HFF-Myc (cell line): ENCODE results near the gene PTPDC1.

Experiments
- DNase-seq: peaks from one replicate; pipeline ENCODE4 v3.0.0-alpha.2; 2011; ENCODE audit warnings: low read depth; ENCODE audit errors: extremely low read depth
- H3K4me3 ChIP-seq: replicated peaks from 2 replicates; pipeline ENCODE4 v1.5.1; 2011; ENCODE audit warnings: low read depth, mild to moderate bottlenecking, control low read depth, low read length
- TF ChIP-seq, protein P1 (sequence below): IDR thresholded peaks from 2 replicates; pipeline ENCODE4 v1.5.1; 2012; ENCODE audit warnings: mild to moderate bottlenecking, low read depth, low read length, control low read depth; ENCODE audit errors: missing control alignments

PTPDC1 gene

DNA sequence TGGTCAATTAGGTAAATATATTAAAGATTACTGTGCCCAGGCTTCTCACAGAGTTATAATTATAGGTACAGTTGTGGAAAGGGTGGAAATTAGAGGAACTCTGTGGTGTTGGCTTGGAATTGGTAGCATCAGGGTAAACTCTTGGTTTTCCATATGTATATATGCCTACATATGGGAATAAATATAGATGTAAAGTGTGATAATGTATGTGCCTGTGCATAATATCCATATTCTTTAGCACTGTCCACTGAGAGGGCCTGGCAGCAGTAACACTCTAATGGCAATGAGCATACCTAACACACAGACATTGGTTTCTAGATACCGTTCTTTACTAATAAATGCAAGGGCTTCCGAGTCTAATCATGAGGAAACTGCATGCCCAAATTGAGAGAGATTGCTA is 4.0 kb upstream of the PTPDC1 start:
- no peak overlapping the region for H3K4me3 ChIP-seq
- TF ChIP-seq, protein P1, sequence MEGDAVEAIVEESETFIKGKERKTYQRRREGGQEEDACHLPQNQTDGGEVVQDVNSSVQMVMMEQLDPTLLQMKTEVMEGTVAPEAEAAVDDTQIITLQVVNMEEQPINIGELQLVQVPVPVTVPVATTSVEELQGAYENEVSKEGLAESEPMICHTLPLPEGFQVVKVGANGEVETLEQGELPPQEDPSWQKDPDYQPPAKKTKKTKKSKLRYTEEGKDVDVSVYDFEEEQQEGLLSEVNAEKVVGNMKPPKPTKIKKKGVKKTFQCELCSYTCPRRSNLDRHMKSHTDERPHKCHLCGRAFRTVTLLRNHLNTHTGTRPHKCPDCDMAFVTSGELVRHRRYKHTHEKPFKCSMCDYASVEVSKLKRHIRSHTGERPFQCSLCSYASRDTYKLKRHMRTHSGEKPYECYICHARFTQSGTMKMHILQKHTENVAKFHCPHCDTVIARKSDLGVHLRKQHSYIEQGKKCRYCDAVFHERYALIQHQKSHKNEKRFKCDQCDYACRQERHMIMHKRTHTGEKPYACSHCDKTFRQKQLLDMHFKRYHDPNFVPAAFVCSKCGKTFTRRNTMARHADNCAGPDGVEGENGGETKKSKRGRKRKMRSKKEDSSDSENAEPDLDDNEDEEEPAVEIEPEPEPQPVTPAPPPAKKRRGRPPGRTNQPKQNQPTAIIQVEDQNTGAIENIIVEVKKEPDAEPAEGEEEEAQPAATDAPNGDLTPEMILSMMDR = no peak
- no peak for DNase-seq

DNA sequence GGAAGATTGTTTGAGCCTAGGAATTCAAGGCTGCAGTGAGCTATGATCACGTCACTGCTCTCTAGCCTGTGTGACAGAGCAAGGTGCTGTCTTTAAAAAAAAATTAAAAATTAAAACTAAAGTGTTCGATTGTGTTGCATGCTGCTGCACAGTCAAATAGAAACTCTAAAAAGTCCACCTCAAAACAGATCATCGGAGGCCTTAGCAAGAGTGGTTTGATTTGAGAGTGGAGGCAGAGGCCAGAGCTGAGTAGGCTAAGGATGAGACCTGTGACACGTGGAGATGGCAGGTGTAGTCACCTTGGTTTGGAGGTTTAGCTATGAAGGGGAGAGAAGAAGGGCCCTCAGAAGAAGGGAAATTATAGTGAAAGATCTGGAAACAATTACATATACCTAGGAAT is 2.8 kb upstream of the PTPDC1 start:
- no peak for DNase-seq
- TF ChIP-seq, protein P1 = no peak
- H3K4me3 ChIP-seq = no peak overlapping the region

DNA sequence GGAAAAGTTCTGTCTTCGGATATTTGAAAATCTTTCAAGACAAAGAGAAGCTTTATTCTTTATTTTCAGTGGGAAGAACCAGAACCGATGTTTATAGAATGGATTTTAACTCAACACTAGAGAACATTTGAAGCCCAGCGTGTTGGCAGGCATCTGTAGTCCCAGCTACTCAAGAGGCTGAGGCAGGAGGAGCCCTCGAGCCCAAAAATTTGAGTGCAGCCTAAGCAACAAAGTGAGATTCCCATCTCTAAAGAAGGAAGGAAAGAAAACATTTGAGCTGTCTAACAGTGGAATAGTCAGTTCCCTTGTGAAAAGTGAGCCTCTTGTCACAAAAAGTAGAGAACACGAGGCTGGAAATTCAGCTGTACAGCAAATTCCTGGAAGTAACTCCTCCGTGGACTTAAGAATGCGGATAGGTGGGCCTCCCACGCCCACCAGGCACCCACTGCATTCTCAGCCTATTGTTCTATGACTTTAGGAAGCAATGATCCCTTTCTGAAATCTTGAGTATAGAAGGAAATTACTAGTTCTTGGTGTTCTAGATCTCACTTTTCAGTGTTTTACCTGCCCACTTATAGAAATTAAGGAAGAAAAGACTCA is 2.3 kb upstream of the PTPDC1 start:
- no peak for DNase-seq
- no peak overlapping the region for H3K4me3 ChIP-seq
- TF ChIP-seq, protein P1 = no peak

DNA sequence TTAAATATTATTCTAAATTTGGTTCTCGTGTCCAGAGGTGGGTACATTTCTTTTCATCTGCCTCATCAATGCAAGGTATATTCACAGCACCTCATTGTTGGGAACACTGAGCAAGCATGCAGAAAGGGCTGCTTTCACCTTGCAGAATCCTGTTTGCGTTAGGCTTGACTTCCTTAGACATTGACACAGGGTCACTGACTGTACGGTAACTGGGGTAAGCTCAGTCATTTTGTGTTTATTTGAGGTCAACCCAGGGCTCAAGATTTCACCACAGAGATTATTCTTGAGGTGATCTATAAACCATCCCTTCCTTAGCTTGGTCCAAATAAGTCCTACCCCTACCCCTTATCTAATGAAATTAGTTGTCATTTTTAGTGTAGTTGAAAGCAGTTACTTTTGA is 1.7 kb upstream of the PTPDC1 start:
- H3K4me3 ChIP-seq = no peak overlapping the region
- DNase-seq = no peak
- TF ChIP-seq, protein P1 = no peak

DNA sequence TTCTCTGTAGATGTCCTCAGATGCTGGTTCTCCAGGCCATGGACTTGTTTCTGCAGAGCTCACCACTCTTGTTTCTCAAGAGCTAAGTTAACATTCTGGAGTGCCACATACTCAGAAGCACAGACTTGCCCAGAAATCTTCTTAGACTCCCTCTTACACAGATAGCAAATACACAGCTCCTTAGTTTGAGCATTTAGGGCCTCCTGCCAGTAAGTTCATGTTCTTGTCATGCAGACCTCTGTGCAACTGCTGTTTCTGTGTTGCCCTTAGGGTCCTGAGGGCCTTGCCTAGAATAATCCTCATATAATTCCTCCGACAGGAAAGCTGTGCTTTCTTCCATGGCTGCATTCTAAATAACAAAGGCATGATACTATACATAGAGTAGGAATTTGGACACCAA is 1.3 kb upstream of the PTPDC1 start:
- TF ChIP-seq, protein P1 = no peak
- no peak overlapping the region for H3K4me3 ChIP-seq
- DNase-seq = no peak

DNA sequence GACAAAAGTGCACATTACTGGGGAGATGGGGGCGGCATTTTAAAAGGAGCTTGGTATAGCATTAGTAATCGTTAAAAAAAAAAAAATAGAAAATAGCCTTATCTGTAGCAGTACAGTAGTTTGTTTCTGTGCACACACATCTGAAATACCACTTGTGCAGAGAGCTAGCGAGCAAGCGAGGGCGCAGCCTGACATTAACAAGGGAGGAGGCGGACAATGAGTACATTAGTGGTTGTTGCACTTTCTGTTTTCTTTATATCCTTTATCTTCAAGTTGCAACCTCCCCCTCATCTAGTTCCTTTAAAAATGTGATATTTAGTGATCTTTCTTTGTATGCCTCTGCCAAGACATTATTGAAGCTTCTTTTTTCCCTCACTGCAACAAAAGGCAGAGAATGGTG is 880 bp upstream of the PTPDC1 start:
- no peak for DNase-seq
- no peak overlapping the region for H3K4me3 ChIP-seq
- TF ChIP-seq, protein P1 = no peak

DNA sequence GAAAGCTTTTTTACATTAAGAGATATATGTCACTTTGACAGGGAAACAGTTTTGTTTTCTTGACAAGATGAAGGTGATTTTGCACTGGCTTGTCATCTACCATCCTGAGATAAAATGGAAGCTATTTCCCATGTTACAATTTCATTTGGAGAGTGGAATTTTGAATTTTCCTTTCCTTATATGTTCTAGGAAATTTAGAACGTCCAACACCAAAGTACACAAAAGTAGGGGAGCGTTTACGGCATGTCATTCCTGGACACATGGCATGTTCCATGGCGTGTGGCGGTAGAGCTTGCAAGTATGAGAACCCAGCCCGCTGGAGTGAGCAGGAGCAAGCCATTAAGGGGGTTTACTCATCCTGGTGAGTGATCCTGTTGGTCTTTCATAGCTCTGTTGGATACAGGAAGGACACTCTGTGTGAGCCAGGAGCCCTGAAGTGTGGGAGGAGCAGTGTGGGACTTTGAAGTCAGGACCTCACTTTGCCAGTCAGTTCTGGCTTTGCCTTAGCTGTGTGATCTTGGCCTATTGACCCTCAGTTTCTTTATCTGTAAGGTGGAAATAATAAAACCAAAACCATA is 887 bp downstream of the PTPDC1 start:
- no peak for DNase-seq
- TF ChIP-seq, protein P1 = no peak
- H3K4me3 ChIP-seq = no peak overlapping the region
